ENCODE data around the gene SCAPER.
A peak's percentile ranks its signal among the peaks of the same experiment; 100 is the strongest.

SCAPER gene

GRCh38 chr15:76905013-76905839, at the start of gene SCAPER:
Gene SCAPER, minus strand, starts transcription at chr15:76905340. Its CDS starts 21,523 bp downstream, at chr15:76883817.
- DNase-seq (ENCODE audit: low read depth): peak; percentile 94

- no peak for DNase-seq (ENCODE audit: low read depth)
Observed at GRCh38 chr15:76954744-76955143, 49.6 kb upstream of the SCAPER start.

GRCh38 chr15:76953913-76954312, 48.8 kb upstream of the SCAPER start:
- DNase-seq (ENCODE audit: low read depth): no peak

- DNase-seq (ENCODE audit: low read depth): no peak
Observed at GRCh38 chr15:76951220-76951619, 46.1 kb upstream of the SCAPER start.

GRCh38 chr15:76947454-76947853, 42.3 kb upstream of the SCAPER start:
- DNase-seq (ENCODE audit: low read depth): no peak

GRCh38 chr15:76945494-76946093, 40.5 kb upstream of the SCAPER start:
- DNase-seq (ENCODE audit: low read depth): no peak

GRCh38 chr15:76942331-76942730, 37.2 kb upstream of the SCAPER start:
- no peak for DNase-seq (ENCODE audit: low read depth)

- DNase-seq (ENCODE audit: low read depth): no peak
Observed at GRCh38 chr15:76941636-76942035, 36.5 kb upstream of the SCAPER start.

GRCh38 chr15:76939715-76940114, 34.6 kb upstream of the SCAPER start:
- DNase-seq (ENCODE audit: low read depth): no peak

- no peak for DNase-seq (ENCODE audit: low read depth)
Observed at GRCh38 chr15:76938752-76939151, 33.6 kb upstream of the SCAPER start.

- no peak for DNase-seq (ENCODE audit: low read depth)
Observed at GRCh38 chr15:76936671-76937070, 31.5 kb upstream of the SCAPER start.

- DNase-seq (ENCODE audit: low read depth): no peak
Observed at GRCh38 chr15:76935620-76936019, 30.5 kb upstream of the SCAPER start.

GRCh38 chr15:76932135-76932966, 27.2 kb upstream of the SCAPER start:
- no peak for DNase-seq (ENCODE audit: low read depth)

GRCh38 chr15:76931397-76932134, 26.4 kb upstream of the SCAPER start, which contains the start of gene RCN2:
Gene RCN2, plus strand, starts transcription at chr15:76931749. Its CDS starts 93 bp downstream, at chr15:76931842.
- peak; percentile 93 for DNase-seq (ENCODE audit: low read depth)

GRCh38 chr15:76930831-76931396, 25.8 kb upstream of the SCAPER start:
- no peak for DNase-seq (ENCODE audit: low read depth)

GRCh38 chr15:76929011-76929760, 24.0 kb upstream of the SCAPER start:
- no peak for DNase-seq (ENCODE audit: low read depth)

GRCh38 chr15:76928201-76928600, 23.1 kb upstream of the SCAPER start:
- no peak for DNase-seq (ENCODE audit: low read depth)

GRCh38 chr15:76916369-76916768, 11.2 kb upstream of the SCAPER start:
- DNase-seq (ENCODE audit: low read depth): no peak

- no peak for DNase-seq (ENCODE audit: low read depth)
Observed at GRCh38 chr15:76913737-76914136, 8.6 kb upstream of the SCAPER start.

GRCh38 chr15:76912430-76912829, 7.3 kb upstream of the SCAPER start:
- DNase-seq (ENCODE audit: low read depth): no peak

GRCh38 chr15:76905855-76906254, 715 bp upstream of the SCAPER start:
- DNase-seq (ENCODE audit: low read depth): no peak
